ENCODE data around the gene RNF220.

Gene RNF220

DNA sequence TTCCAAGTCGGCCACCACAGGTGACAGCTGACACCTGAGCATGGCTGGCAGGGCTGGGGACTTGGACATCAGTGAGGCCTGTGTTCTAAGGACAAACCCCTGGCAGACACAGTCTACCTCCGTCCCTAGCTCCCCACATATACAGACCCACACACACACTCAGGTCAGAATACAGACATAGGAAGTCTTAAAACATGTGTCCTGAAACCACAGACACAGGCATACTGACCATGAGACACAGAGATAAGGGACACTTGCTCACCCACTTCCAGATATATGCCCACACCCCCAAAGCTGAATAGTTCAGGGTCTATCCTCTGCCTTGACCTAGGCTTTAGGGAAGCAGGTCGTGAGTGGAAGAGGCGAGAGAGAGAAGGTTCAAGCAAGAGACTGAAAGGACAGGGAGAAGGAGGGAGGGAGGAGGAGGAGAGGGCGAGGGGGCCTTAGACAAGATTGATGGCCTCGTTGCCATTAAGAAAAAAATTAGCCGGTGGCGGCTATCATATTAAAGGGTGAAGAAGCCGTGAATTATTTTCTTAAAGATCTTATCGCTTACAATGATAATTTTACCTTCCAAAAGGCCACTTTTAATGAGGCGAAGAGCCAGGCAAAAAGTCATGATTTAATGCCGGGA lies 219.3 kb downstream of the RNF220 start:
- Histone ChIP-seq H3K4ac (ENCODE audit: low read depth, low read length) (no peak overlapping the region), H2AFZ (ENCODE audit: insufficient read depth, low read length, poor library complexity) (no peak overlapping the region), H2BK5ac (ENCODE audit: low read depth, low read length, poor library complexity) (no peak overlapping the region), H3K79me1 (ENCODE audit: low read length) (no peaks in the 10 kb centered on the region), H3K79me2 (ENCODE audit: control insufficient read depth, insufficient read depth, low read length, poor library complexity) (no peaks in the 10 kb centered on the region), H3K27me3 (ENCODE audit: insufficient read depth, low read length) (no peaks in the 10 kb centered on the region), H3K36me3 (ENCODE audit: control insufficient read depth in 1 of 2, insufficient read depth in 2 of 2, low read length in 2 of 2) (no peaks in the 10 kb centered on the region), H3K4me1 (ENCODE audit: control insufficient read depth in 1 of 2, insufficient read depth in 2 of 2, low read length in 2 of 2) (no peaks in the 10 kb centered on the region), H3K4me2 (ENCODE audit: low read length) (no peak overlapping the region), H3K27ac (ENCODE audit: low read depth, low read length) (no peak overlapping the region), H3K23ac (ENCODE audit: low read length) (no peak overlapping the region), H3K18ac (ENCODE audit: low read length) (no peak overlapping the region), H4K12ac (ENCODE audit: low read depth, low read length) (no peak overlapping the region), H3K9me3 (ENCODE audit: insufficient read depth, low read depth, low read length) (no peaks in the 10 kb centered on the region), H2AK5ac (ENCODE audit: low read length) (no peak overlapping the region), H3K14ac (ENCODE audit: low read length) (no peak overlapping the region), H3K4me3 (ENCODE audit: low read depth, low read length) (no peak overlapping the region), H2BK120ac (ENCODE audit: insufficient read depth, low read length, poor library complexity) (no peak overlapping the region), H2BK12ac (ENCODE audit: low read length) (no peak overlapping the region), H3K9ac (ENCODE audit: low read length) (no peak overlapping the region), H4K8ac (ENCODE audit: low read depth, low read length) (no peak overlapping the region), H4K91ac (ENCODE audit: low read depth, low read length) (no peak overlapping the region)
- DNase-seq, result no peak
- no CpG with 5 or more reads among the region's 12 CpGs for WGBS (ENCODE audit: extremely low coverage, insufficient coverage, insufficient read length)

DNA sequence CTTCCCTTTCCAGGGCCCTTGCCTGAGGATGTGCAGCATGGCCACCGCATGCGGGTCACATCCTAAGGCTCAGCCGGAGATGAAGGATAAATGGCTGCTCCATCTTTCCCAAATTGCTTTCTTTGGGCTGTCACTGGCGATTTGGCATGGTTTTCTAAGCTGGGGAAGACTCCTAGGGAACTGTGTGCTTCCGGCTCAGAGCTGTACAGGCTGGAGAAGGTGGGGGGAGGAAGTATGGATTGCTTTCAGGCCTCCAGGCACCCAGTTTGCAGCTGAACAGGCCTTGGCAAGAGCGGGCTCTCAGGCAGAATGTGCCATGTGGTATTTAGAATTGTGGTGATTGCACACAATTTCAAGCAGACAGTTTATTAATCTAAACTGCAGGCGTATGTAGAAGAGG lies 220.3 kb downstream of the RNF220 start:
- H2AFZ ChIP-seq (ENCODE audit: insufficient read depth, low read length, poor library complexity), result no peak overlapping the region
- H3K14ac ChIP-seq (ENCODE audit: low read length), result no peak overlapping the region
- H3K4me2 ChIP-seq (ENCODE audit: low read length), result no peak overlapping the region
- no CpG with 5 or more reads among the region's 7 CpGs for WGBS (ENCODE audit: extremely low coverage, insufficient coverage, insufficient read length)
- no peaks in the 10 kb centered on the region for H3K79me2 ChIP-seq (ENCODE audit: control insufficient read depth, insufficient read depth, low read length, poor library complexity)
- H2BK120ac ChIP-seq (ENCODE audit: insufficient read depth, low read length, poor library complexity), result no peak overlapping the region
- H3K79me1 ChIP-seq (ENCODE audit: low read length), result no peaks in the 10 kb centered on the region
- H3K27me3 ChIP-seq (ENCODE audit: insufficient read depth, low read length), result no peaks in the 10 kb centered on the region
- H3K18ac ChIP-seq (ENCODE audit: low read length), result no peak overlapping the region
- no peaks in the 10 kb centered on the region for H3K4me1 ChIP-seq (ENCODE audit: control insufficient read depth in 1 of 2, insufficient read depth in 2 of 2, low read length in 2 of 2)
- H2BK12ac ChIP-seq (ENCODE audit: low read length), result no peak overlapping the region
- no peak overlapping the region for H4K8ac ChIP-seq (ENCODE audit: low read depth, low read length)
- no peak overlapping the region for H3K23ac ChIP-seq (ENCODE audit: low read length)
- H3K4ac ChIP-seq (ENCODE audit: low read depth, low read length), result no peak overlapping the region
- H3K27ac ChIP-seq (ENCODE audit: low read depth, low read length), result no peak overlapping the region
- no peaks in the 10 kb centered on the region for H3K9me3 ChIP-seq (ENCODE audit: insufficient read depth, low read depth, low read length)
- no peak for DNase-seq
- H2BK5ac ChIP-seq (ENCODE audit: low read depth, low read length, poor library complexity), result no peak overlapping the region
- H4K12ac ChIP-seq (ENCODE audit: low read depth, low read length), result no peak overlapping the region
- no peak overlapping the region for H2AK5ac ChIP-seq (ENCODE audit: low read length)
- no peaks in the 10 kb centered on the region for H3K36me3 ChIP-seq (ENCODE audit: control insufficient read depth in 1 of 2, insufficient read depth in 2 of 2, low read length in 2 of 2)
- no peak overlapping the region for H4K91ac ChIP-seq (ENCODE audit: low read depth, low read length)
- no peak overlapping the region for H3K9ac ChIP-seq (ENCODE audit: low read length)
- H3K4me3 ChIP-seq (ENCODE audit: low read depth, low read length), result no peak overlapping the region

DNA sequence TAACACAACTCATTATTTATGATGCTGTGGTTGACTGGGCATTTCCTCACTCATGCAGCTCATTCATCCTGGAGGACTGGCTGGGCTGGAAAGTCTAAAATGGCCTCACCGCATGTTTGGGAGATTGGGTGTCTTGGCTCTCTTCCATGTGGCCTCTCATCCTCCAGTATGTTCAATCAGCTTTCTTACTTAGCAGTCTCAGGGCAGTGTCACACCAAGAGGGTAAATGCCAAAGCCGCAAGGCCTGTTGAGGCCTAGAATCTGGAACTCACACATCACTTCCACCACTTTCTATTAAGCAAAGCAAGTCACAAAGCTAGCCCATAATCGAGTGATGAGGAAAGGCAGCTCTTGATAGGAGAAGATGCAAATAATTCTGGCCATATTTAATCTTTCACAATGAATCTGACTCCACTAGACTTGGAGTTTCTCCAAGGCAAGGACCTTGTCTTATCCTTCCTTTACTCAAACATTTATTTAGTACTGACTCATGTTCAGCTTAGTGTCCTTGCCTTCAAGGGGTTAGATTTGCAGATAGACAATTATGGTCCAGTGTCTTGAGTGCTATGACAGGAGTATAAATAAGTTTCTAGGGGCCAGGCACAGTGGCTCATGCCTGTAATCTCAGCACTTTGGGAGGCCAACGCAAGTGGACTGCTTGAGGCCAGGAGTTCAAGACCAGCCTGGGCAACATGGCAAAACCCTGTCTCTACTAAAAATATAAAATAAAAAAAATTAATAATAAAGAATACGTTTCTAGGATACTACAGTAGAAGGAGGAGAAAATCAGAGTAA lies 224.1 kb downstream of the RNF220 start:
- H3K4me1 ChIP-seq (ENCODE audit: control insufficient read depth in 1 of 2, insufficient read depth in 2 of 2, low read length in 2 of 2), result peaks cover 0 to 8% of the 10 kb centered on the region in 2 experiments

DNA sequence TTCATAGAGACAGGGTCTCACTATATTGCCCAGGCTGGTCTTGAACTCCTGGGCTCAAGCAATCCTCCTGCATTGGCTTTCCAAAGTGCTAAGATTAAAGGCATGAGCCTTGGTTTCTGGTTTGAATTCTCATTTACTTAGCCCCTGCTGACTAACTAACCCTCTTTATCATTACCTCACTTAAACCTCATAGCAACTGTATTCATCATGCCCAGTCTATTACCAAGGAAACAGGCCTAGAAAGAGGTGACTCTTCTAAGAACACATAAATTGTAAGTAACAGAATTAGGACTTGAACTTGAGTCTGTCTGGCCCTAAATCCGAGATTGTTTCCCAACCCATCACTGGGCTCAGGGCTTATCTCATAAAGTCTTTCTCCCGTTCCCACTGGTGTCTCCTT lies 225.1 kb downstream of the RNF220 start:
- Histone ChIP-seq H2AFZ (ENCODE audit: insufficient read depth, low read length, poor library complexity) (no peak overlapping the region), H3K18ac (ENCODE audit: low read length) (no peak overlapping the region), H3K27me3 (ENCODE audit: insufficient read depth, low read length) (no peaks in the 10 kb centered on the region), H3K79me2 (ENCODE audit: control insufficient read depth, insufficient read depth, low read length, poor library complexity) (peaks cover 2% of the 10 kb centered on the region), H3K4ac (ENCODE audit: low read depth, low read length) (no peak overlapping the region), H3K14ac (ENCODE audit: low read length) (no peak overlapping the region), H3K36me3 (ENCODE audit: control insufficient read depth in 1 of 2, insufficient read depth in 2 of 2, low read length in 2 of 2) (peaks cover 2 to 11% of the 10 kb centered on the region in 2 experiments), H2BK120ac (ENCODE audit: insufficient read depth, low read length, poor library complexity) (no peak overlapping the region), H3K27ac (ENCODE audit: low read depth, low read length) (no peak overlapping the region), H2BK5ac (ENCODE audit: low read depth, low read length, poor library complexity) (no peak overlapping the region), H4K12ac (ENCODE audit: low read depth, low read length) (no peak overlapping the region), H3K4me3 (ENCODE audit: low read depth, low read length) (no peak overlapping the region), H3K4me2 (ENCODE audit: low read length) (no peak overlapping the region), H2AK5ac (ENCODE audit: low read length) (no peak overlapping the region), H4K91ac (ENCODE audit: low read depth, low read length) (no peak overlapping the region), H3K4me1 (ENCODE audit: control insufficient read depth in 1 of 2, insufficient read depth in 2 of 2, low read length in 2 of 2) (peaks cover 0 to 8% of the 10 kb centered on the region in 2 experiments), H3K79me1 (ENCODE audit: low read length) (peaks cover 11% of the 10 kb centered on the region), H2BK12ac (ENCODE audit: low read length) (no peak overlapping the region), H3K23ac (ENCODE audit: low read length) (no peak overlapping the region), H4K8ac (ENCODE audit: low read depth, low read length) (no peak overlapping the region), H3K9me3 (ENCODE audit: insufficient read depth, low read depth, low read length) (no peaks in the 10 kb centered on the region), H3K9ac (ENCODE audit: low read length) (no peak overlapping the region)
- DNase-seq, result no peak
- no CpG with 5 or more reads among the region's 2 CpGs for WGBS (ENCODE audit: extremely low coverage, insufficient coverage, insufficient read length)

More for the DNA sequence above, 224.1 kb downstream of the RNF220 start:
- H3K36me3 ChIP-seq (ENCODE audit: control insufficient read depth in 1 of 2, insufficient read depth in 2 of 2, low read length in 2 of 2), result peaks cover 0 to 3% of the 10 kb centered on the region in 2 experiments
- no peak overlapping the region for H4K8ac ChIP-seq (ENCODE audit: low read depth, low read length)
- WGBS (ENCODE audit: extremely low coverage, insufficient coverage, insufficient read length), result no CpG with 5 or more reads among the region's 5 CpGs
- H3K27me3 ChIP-seq (ENCODE audit: insufficient read depth, low read length), result no peaks in the 10 kb centered on the region
- no peak overlapping the region for H2BK12ac ChIP-seq (ENCODE audit: low read length)
- no peak overlapping the region for H2BK120ac ChIP-seq (ENCODE audit: insufficient read depth, low read length, poor library complexity)
- H2AFZ ChIP-seq (ENCODE audit: insufficient read depth, low read length, poor library complexity), result no peak overlapping the region
- no peak overlapping the region for H3K27ac ChIP-seq (ENCODE audit: low read depth, low read length)
- no peak overlapping the region for H4K12ac ChIP-seq (ENCODE audit: low read depth, low read length)
- no peak for DNase-seq
- no peak overlapping the region for H3K4ac ChIP-seq (ENCODE audit: low read depth, low read length)
- no peak overlapping the region for H3K23ac ChIP-seq (ENCODE audit: low read length)
- no peak overlapping the region for H2BK5ac ChIP-seq (ENCODE audit: low read depth, low read length, poor library complexity)
- no peak overlapping the region for H3K9ac ChIP-seq (ENCODE audit: low read length)
- H3K79me2 ChIP-seq (ENCODE audit: control insufficient read depth, insufficient read depth, low read length, poor library complexity), result peaks cover 2% of the 10 kb centered on the region
- H3K79me1 ChIP-seq (ENCODE audit: low read length), result peaks cover 11% of the 10 kb centered on the region
- no peak overlapping the region for H2AK5ac ChIP-seq (ENCODE audit: low read length)
- H3K14ac ChIP-seq (ENCODE audit: low read length), result no peak overlapping the region
- H3K4me3 ChIP-seq (ENCODE audit: low read depth, low read length), result no peak overlapping the region
- no peak overlapping the region for H3K18ac ChIP-seq (ENCODE audit: low read length)
- no peak overlapping the region for H4K91ac ChIP-seq (ENCODE audit: low read depth, low read length)
- H3K9me3 ChIP-seq (ENCODE audit: insufficient read depth, low read depth, low read length), result no peaks in the 10 kb centered on the region
- no peak overlapping the region for H3K4me2 ChIP-seq (ENCODE audit: low read length)

Measured in trophoblast cell (in vitro differentiated cells and primary cell).